ENCODE data around the gene ABHD8. TPM values are rescaled to one million over a fixed set of nuclear protein-coding genes. Genes with fewer than 3 reads are reported as not detected.

ABHD8 gene
- total and polyA plus RNA-seq, 2 of the 13 experiments (the other 11 are each of a cell fraction or from before 2014, with no cell fraction given) = 6.3 to 7.2 TPM

GRCh38 chr19:17340871-17341357, 37.7 kb upstream of the ABHD8 start (continued):
- TF ChIP-seq CENPBD1 (CRISPR knock-in tag; IDR thresholded peaks at IDR 0.05; ENCODE audit: borderline replicate concordance, low read depth) (no peak), TAF15 (IDR thresholded peaks at IDR 0.05; ENCODE audit: low read depth, low read length, poor library complexity, severe bottlenecking) (no peak), GMEB2 (CRISPR knock-in tag; IDR thresholded peaks at IDR 0.05; ENCODE audit: low read depth) (no peak), RORA (CRISPR knock-in tag; IDR thresholded peaks at IDR 0.05) (no peak), GATA4 (IDR thresholded peaks at IDR 0.05; ENCODE audit: borderline replicate concordance, low read depth) (no peak), ZNF839 (CRISPR knock-in tag; IDR thresholded peaks at IDR 0.05; ENCODE audit: borderline replicate concordance) (no peak), GTF3A (CRISPR knock-in tag; conservative IDR thresholded peaks at IDR 0.05) (no peak), ATAD3A (CRISPR knock-in tag; IDR thresholded peaks at IDR 0.05) (no peak), ZNF777 (CRISPR knock-in tag; IDR thresholded peaks at IDR 0.05) (no peak), KAT8 (CRISPR knock-in tag; IDR thresholded peaks at IDR 0.05) (peak; percentile 48; the same call in 1 of the 2 replicates), ZNF382 (CRISPR knock-in tag; IDR thresholded peaks at IDR 0.05; ENCODE audit: borderline replicate concordance) (no peak), SKI (IDR thresholded peaks at IDR 0.05; ENCODE audit: partially characterized antibody) (no peak), CC2D1A (CRISPR knock-in tag; IDR thresholded peaks at IDR 0.05) (no peak), PHB2 (IDR thresholded peaks at IDR 0.05; ENCODE audit: partially characterized antibody) (no peak), ZNF451 (CRISPR knock-in tag; IDR thresholded peaks at IDR 0.05) (no peak), ZBTB34 (CRISPR knock-in tag; IDR thresholded peaks at IDR 0.05) (0 out of 2 replicates have a peak, but pooled peaks have one; percentile 28), KAT7 (CRISPR knock-in tag; IDR thresholded peaks at IDR 0.05; ENCODE audit: borderline replicate concordance) (0 out of 2 replicates have a peak, but pooled peaks have one; percentile 50), ZNF773 (CRISPR knock-in tag; IDR thresholded peaks at IDR 0.05; ENCODE audit: borderline replicate concordance) (no peak; the same call in 1 of the 2 replicates), ELK4 (CRISPR knock-in tag; IDR thresholded peaks at IDR 0.05; ENCODE audit: borderline replicate concordance) (no peak), ZNF431 (CRISPR knock-in tag; IDR thresholded peaks at IDR 0.05; ENCODE audit: borderline replicate concordance, low read depth) (no peak), ZNF652 (CRISPR knock-in tag; IDR thresholded peaks at IDR 0.05; ENCODE audit: borderline replicate concordance, low read depth) (no peak), FOXA1 (IDR thresholded peaks at IDR 0.05) (no peak), FOXA1 (CRISPR knock-in tag; IDR thresholded peaks at IDR 0.05) (no peak), BRF2 (CRISPR knock-in tag; IDR thresholded peaks at IDR 0.05) (no peak), CHCHD3 (CRISPR knock-in tag; IDR thresholded peaks at IDR 0.05) (no peak), CBX1 (IDR thresholded peaks at IDR 0.05; ENCODE audit: low read depth) (no peak), AHR (CRISPR knock-in tag; IDR thresholded peaks at IDR 0.05) (no peak), ZNF225 (CRISPR knock-in tag; IDR thresholded peaks at IDR 0.05) (no peak)
